HL-60 (cell line): ENCODE data around the gene PRKAG2.

Experiments
- DNase-seq, 2 experiments: peaks; one replicate each; pipeline ENCODE4 v3.0.0-alpha.2; 2010 to 2020; ENCODE audit warnings: low read depth in 1 of 2, low spot score in 1 of 2
- H3K27ac ChIP-seq: fragments of 250-450 bp; sonication (Bioruptor Pico); replicated peaks from 2 replicates; pipeline ENCODE4 v1.5.1; 2020; ENCODE audit warnings: mild to moderate bottlenecking, moderate library complexity
- H3K27me3 ChIP-seq: fragments of 250-450 bp; sonication (Bioruptor Pico); 2 replicates; pipeline ENCODE4 v1.5.1; 2021; ENCODE audit warnings: mild to moderate bottlenecking, moderate library complexity; ENCODE audit not compliant: insufficient read depth, poor library complexity, severe bottlenecking
- H3K4me3 ChIP-seq: replicated peaks from 2 replicates; pipeline ENCODE4 v1.5.1; 2011; ENCODE audit warnings: mild to moderate bottlenecking, control low read depth, low read length; ENCODE audit not compliant: insufficient read depth
- GABPA ChIP-seq: IDR thresholded peaks from 2 replicates; pipeline ENCODE4 v1.6.1; 2012; ENCODE audit warnings: low read depth
- POLR2AphosphoS5 ChIP-seq: IDR thresholded peaks from 2 replicates; pipeline ENCODE4 v1.6.1; 2012; ENCODE audit warnings: low read depth
- SPI1 ChIP-seq: IDR thresholded peaks from 2 replicates; pipeline ENCODE4 v1.6.1; 2012; ENCODE audit warnings: low read depth, mild to moderate bottlenecking, borderline replicate concordance
- TF ChIP-seq, protein P1 (sequence below): IDR thresholded peaks from one replicate; pipeline ENCODE4 v1.5.1; 2011; ENCODE audit warnings: low read length, control low read depth, inconsistent platforms; ENCODE audit not compliant: insufficient read depth
- TF ChIP-seq, protein P2 (sequence below): IDR thresholded peaks from 2 replicates; pipeline ENCODE4 v1.6.1; 2012; ENCODE audit warnings: low read depth; ENCODE audit not compliant: insufficient replicate concordance

The PRKAG2 gene

DNA sequence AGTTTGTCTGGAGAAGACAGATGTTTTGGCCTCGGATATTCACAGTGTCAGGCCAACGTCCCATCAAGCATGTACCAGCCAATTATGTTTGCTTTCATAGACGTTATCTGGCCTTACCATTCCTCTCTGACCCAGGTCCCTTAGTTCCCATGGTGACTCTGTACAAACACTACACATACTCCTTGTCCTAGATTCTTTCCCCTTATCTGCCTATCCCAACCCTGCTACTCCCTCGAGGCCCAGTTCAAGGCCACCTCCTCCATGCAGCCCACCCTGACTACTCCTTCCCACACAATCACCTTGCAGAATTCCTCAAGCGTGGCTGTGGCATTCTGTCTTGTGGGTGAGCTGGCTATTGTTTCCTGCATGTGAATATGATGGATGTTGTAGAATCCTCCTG is 155.2 kb downstream of the PRKAG2 start:
- no peak overlapping the region for H3K27ac ChIP-seq

DNA sequence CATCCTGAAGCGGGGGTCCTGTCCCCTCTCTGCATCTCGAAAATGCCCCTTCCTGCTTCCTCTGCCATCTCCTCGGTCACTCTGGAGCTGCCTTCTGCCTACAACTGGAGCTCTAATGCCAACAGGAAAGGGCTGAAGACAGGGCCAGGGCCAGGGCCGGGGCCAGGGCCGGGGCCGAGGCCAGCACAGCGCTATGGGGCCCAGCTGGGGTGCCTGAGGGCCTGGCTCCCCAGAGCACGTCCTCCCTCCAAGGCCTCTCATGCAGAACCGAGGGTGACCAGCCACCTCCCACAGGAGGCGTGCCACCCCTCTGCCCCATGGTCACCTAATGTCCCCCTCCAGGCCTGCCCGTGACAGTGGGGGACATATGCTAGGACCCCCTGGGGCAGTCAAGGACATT is 155.7 kb downstream of the PRKAG2 start:
- Histone ChIP-seq H3K4me3 (no peak overlapping the region), H3K27me3 (no peaks in the 10 kb centered on the region), H3K27ac (no peak overlapping the region)
- TF ChIP-seq, protein P1, sequence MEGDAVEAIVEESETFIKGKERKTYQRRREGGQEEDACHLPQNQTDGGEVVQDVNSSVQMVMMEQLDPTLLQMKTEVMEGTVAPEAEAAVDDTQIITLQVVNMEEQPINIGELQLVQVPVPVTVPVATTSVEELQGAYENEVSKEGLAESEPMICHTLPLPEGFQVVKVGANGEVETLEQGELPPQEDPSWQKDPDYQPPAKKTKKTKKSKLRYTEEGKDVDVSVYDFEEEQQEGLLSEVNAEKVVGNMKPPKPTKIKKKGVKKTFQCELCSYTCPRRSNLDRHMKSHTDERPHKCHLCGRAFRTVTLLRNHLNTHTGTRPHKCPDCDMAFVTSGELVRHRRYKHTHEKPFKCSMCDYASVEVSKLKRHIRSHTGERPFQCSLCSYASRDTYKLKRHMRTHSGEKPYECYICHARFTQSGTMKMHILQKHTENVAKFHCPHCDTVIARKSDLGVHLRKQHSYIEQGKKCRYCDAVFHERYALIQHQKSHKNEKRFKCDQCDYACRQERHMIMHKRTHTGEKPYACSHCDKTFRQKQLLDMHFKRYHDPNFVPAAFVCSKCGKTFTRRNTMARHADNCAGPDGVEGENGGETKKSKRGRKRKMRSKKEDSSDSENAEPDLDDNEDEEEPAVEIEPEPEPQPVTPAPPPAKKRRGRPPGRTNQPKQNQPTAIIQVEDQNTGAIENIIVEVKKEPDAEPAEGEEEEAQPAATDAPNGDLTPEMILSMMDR: no peak
- TF ChIP-seq GABPA: no peak
- TF ChIP-seq, protein P2, sequence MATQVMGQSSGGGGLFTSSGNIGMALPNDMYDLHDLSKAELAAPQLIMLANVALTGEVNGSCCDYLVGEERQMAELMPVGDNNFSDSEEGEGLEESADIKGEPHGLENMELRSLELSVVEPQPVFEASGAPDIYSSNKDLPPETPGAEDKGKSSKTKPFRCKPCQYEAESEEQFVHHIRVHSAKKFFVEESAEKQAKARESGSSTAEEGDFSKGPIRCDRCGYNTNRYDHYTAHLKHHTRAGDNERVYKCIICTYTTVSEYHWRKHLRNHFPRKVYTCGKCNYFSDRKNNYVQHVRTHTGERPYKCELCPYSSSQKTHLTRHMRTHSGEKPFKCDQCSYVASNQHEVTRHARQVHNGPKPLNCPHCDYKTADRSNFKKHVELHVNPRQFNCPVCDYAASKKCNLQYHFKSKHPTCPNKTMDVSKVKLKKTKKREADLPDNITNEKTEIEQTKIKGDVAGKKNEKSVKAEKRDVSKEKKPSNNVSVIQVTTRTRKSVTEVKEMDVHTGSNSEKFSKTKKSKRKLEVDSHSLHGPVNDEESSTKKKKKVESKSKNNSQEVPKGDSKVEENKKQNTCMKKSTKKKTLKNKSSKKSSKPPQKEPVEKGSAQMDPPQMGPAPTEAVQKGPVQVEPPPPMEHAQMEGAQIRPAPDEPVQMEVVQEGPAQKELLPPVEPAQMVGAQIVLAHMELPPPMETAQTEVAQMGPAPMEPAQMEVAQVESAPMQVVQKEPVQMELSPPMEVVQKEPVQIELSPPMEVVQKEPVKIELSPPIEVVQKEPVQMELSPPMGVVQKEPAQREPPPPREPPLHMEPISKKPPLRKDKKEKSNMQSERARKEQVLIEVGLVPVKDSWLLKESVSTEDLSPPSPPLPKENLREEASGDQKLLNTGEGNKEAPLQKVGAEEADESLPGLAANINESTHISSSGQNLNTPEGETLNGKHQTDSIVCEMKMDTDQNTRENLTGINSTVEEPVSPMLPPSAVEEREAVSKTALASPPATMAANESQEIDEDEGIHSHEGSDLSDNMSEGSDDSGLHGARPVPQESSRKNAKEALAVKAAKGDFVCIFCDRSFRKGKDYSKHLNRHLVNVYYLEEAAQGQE: no peak
- TF ChIP-seq POLR2AphosphoS5: no peak
- no peak for TF ChIP-seq SPI1
- DNase-seq: no peak

More for the DNA sequence above, 155.2 kb downstream of the PRKAG2 start:
- TF ChIP-seq POLR2AphosphoS5: no peak
- TF ChIP-seq, protein P1: no peak
- TF ChIP-seq SPI1: no peak
- no peak for TF ChIP-seq GABPA
- TF ChIP-seq, protein P2: no peak
- Histone ChIP-seq H3K27me3 (no peaks in the 10 kb centered on the region), H3K4me3 (no peak overlapping the region)
- no peak for DNase-seq

DNA sequence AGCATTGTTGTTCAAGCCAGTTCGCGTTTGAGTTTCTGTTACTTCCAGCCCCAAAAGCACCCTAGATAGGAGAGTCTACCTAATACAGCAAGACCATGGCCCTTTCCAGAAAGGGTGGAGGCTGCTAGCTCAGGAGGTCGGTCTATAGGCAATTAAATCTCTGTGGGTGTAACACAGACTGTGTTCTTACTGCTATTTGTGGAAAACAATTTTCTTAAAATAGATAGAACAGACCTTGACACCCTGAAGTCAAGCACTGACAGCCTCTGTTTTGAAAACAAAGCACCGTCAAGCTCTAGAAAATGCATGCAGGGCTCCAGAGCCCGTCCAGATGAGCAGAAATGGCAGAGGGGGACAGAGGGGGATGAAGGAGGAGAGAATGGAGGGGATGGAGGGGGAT is 156.6 kb downstream of the PRKAG2 start:
- H3K27me3 ChIP-seq: no peaks in the 10 kb centered on the region
- H3K27ac ChIP-seq: no peak overlapping the region
- H3K4me3 ChIP-seq: no peak overlapping the region
- no peak for TF ChIP-seq GABPA
- TF ChIP-seq, protein P1: no peak
- TF ChIP-seq POLR2AphosphoS5: no peak
- no peak for TF ChIP-seq SPI1
- TF ChIP-seq, protein P2: no peak
- DNase-seq: no peak
